ENCODE data around the gene SLC13A2. TPM values are rescaled to one million over a fixed set of nuclear protein-coding genes. Genes with fewer than 3 reads are reported as not detected.

Gene SLC13A2
- total and polyA plus RNA-seq, 2 experiments from 2014 or later: not detected

DNA sequence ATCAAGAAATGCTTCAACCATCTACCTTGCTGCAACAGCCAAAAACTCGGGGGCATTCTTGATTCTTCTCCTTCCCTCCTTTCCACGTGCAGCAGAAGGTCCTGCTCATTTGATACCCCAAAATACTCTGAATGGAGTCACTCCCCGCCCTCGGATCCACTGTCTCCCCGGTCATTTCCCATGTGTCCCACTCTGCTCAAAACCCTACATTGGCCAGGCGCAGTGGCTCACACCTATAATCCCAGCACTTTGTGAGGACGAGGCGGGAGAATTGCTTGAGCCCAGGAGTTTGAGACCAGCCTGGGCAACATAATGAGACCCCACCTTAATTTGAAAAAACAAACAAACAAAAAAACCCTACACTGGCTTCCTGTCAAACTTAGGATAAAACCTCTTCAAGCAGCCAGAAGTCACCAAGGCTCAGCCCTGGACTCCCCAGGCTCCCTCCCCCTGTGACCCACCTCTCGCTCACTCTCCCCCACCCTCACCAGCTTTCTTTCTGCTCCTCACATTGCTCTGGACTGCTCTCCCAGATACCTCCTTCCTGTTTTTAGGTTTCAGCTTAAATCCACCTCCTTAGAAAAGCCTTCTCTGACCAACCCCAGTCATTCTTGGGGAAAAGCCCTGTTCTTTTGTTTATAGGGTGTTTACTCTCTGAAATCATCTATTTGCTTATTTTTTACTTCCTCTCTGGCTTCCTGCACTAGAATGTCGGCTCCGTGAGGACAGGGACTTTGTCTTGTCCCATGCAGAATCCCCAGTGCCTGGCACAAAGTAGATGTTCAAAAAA is 2.8 kb downstream of the SLC13A2 start (continued):
- TF ChIP-seq, protein P1, sequence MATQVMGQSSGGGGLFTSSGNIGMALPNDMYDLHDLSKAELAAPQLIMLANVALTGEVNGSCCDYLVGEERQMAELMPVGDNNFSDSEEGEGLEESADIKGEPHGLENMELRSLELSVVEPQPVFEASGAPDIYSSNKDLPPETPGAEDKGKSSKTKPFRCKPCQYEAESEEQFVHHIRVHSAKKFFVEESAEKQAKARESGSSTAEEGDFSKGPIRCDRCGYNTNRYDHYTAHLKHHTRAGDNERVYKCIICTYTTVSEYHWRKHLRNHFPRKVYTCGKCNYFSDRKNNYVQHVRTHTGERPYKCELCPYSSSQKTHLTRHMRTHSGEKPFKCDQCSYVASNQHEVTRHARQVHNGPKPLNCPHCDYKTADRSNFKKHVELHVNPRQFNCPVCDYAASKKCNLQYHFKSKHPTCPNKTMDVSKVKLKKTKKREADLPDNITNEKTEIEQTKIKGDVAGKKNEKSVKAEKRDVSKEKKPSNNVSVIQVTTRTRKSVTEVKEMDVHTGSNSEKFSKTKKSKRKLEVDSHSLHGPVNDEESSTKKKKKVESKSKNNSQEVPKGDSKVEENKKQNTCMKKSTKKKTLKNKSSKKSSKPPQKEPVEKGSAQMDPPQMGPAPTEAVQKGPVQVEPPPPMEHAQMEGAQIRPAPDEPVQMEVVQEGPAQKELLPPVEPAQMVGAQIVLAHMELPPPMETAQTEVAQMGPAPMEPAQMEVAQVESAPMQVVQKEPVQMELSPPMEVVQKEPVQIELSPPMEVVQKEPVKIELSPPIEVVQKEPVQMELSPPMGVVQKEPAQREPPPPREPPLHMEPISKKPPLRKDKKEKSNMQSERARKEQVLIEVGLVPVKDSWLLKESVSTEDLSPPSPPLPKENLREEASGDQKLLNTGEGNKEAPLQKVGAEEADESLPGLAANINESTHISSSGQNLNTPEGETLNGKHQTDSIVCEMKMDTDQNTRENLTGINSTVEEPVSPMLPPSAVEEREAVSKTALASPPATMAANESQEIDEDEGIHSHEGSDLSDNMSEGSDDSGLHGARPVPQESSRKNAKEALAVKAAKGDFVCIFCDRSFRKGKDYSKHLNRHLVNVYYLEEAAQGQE (IDR thresholded peaks at IDR 0.05; ENCODE audit: unreplicated experiment): no peak
- TF ChIP-seq, protein P2, sequence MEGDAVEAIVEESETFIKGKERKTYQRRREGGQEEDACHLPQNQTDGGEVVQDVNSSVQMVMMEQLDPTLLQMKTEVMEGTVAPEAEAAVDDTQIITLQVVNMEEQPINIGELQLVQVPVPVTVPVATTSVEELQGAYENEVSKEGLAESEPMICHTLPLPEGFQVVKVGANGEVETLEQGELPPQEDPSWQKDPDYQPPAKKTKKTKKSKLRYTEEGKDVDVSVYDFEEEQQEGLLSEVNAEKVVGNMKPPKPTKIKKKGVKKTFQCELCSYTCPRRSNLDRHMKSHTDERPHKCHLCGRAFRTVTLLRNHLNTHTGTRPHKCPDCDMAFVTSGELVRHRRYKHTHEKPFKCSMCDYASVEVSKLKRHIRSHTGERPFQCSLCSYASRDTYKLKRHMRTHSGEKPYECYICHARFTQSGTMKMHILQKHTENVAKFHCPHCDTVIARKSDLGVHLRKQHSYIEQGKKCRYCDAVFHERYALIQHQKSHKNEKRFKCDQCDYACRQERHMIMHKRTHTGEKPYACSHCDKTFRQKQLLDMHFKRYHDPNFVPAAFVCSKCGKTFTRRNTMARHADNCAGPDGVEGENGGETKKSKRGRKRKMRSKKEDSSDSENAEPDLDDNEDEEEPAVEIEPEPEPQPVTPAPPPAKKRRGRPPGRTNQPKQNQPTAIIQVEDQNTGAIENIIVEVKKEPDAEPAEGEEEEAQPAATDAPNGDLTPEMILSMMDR (conservative IDR thresholded peaks at IDR 0.05; ENCODE audit: low read depth in 2 of 2): no peak
- TF ChIP-seq ZNF331 (CRISPR knock-in tag; IDR thresholded peaks at IDR 0.05; ENCODE audit: low read depth) (no peak), EZH2phosphoT487 (IDR thresholded peaks at IDR 0.05; ENCODE audit: unreplicated experiment) (no peak), CREB1 (CRISPR knock-in tag; IDR thresholded peaks at IDR 0.05; ENCODE audit: low read depth) (no peak), NANOG (IDR thresholded peaks at IDR 0.05; ENCODE audit: borderline replicate concordance) (no peak), EZH2 (IDR thresholded peaks at IDR 0.05; ENCODE audit: low read depth, unreplicated experiment) (no peak), ZNF114 (CRISPR knock-in tag; IDR thresholded peaks at IDR 0.05) (no peak), STAT1 (IDR thresholded peaks at IDR 0.05; ENCODE audit: unreplicated experiment) (no peak), JUNB (IDR thresholded peaks at IDR 0.05; ENCODE audit: unreplicated experiment) (no peak), POLR2AphosphoS5 (IDR thresholded peaks at IDR 0.05; ENCODE audit: low read depth) (no peak)
- TF ChIP-seq, protein P3, sequence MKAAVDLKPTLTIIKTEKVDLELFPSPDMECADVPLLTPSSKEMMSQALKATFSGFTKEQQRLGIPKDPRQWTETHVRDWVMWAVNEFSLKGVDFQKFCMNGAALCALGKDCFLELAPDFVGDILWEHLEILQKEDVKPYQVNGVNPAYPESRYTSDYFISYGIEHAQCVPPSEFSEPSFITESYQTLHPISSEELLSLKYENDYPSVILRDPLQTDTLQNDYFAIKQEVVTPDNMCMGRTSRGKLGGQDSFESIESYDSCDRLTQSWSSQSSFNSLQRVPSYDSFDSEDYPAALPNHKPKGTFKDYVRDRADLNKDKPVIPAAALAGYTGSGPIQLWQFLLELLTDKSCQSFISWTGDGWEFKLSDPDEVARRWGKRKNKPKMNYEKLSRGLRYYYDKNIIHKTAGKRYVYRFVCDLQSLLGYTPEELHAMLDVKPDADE (IDR thresholded peaks at IDR 0.05): no peak

DNA sequence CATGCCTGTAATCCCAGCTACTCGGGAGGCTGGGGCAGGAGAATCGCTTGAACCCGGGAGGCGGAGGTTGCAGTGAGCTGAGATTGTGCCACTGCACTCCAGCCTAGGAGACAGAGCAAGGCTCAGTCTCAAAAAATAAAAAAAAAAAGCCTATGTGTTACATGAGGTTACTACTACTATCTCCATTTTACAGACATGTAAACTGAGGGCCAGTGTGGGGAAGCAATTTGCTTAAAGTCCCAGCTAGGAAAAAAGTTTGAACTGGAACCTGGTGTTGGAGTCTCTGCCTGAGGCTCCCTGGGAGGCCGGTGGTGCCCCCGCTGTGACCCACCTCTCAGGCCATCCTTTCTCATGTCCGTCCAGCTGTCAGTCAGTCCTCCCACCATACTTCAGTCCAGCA is 4.5 kb downstream of the SLC13A2 start:
- Histone ChIP-seq H3K27ac (ENCODE audit: low read depth) (no peak overlapping the region), H4K20me1 (replicated peaks; ENCODE audit: insufficient read depth) (no peaks in the 10 kb centered on the region), H3K9me2 (ENCODE audit: insufficient read depth) (no peaks in the 10 kb centered on the region), H3K4me3 (no peak overlapping the region), H3K36me3 (ENCODE audit: insufficient read depth) (no peaks in the 10 kb centered on the region), H2AFZ (no peak overlapping the region), H3K27me3 (ENCODE audit: insufficient read depth) (no peaks in the 10 kb centered on the region), H3K4me2 (no peak overlapping the region), H3F3A (replicated peaks; ENCODE audit: low read depth) (0 out of 2 replicates have a peak, but pooled peaks cover 2% of the 10 kb centered on the region), H3K79me2 (replicated peaks; ENCODE audit: insufficient read depth) (no peaks in the 10 kb centered on the region), H3K4me1 (ENCODE audit: insufficient read depth) (0 out of 2 replicates have a peak, but pooled peaks cover 10% of the 10 kb centered on the region)
- no peak overlapping the region for H3K27ac Mint-ChIP-seq
- DNase-seq (ENCODE audit: low spot score): no peak
- no peaks in the 10 kb centered on the region; the same call in 2 of the 3 replicates for H3K9me3 Mint-ChIP-seq
- no peak for ATAC-seq
- H3K4me3 Mint-ChIP-seq: no peak overlapping the region
- peaks cover 9% of the 10 kb centered on the region for H3K27me3 Mint-ChIP-seq (ENCODE audit: insufficient read depth, low read depth, poor library complexity)
- peaks cover 13% of the 10 kb centered on the region; the same call in 2 of the 3 replicates for H3K4me1 Mint-ChIP-seq
- no peaks in the 10 kb centered on the region for H3K36me3 Mint-ChIP-seq (ENCODE audit: low read depth)
- no peak for TF ChIP-seq NANOG (IDR thresholded peaks at IDR 0.05; ENCODE audit: borderline replicate concordance)
- no peak for TF ChIP-seq ZNF331 (CRISPR knock-in tag; IDR thresholded peaks at IDR 0.05; ENCODE audit: low read depth)
- no peak for TF ChIP-seq JUNB (IDR thresholded peaks at IDR 0.05; ENCODE audit: unreplicated experiment)

Measured in GM23338 (cell line).